ENCODE results near the gene LMNTD1. TPM values are rescaled to one million over a fixed set of nuclear protein-coding genes. Genes with fewer than 3 reads are reported as not detected.

The LMNTD1 gene
- polyA plus RNA-seq, 1 experiment = 0.57 TPM

DNA sequence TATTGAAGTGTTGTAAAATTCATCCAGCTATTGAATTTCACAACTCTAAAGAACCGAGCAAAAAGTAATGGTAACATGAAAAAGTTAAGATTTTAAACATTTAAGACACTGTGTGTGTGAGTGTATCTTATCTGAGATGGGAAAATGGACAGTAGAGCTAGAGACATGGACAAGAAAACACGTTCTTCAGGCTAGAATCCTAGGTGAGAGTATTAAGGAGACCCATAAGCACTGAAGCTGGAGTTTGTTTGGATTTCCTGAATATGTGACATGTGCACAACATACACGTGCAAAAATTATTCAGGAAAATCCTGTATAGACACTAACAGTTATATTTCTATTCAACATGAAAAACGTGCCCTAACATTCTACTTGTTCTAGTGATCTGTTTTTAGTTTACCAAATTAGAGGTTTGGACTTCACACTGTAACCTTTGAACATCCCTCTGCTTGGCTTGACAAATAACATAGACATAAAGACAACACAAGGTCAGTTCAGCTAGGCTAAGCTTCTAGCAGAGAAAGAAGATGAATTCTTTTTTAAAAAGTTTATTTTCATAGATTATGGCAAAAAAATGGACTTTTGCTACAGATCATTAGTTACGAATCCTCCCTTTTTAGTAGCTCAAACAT lies 31.3 kb downstream of the LMNTD1 start:
- Histone ChIP-seq H3K4me3 (ENCODE audit: low read depth, low read length) (no peak overlapping the region), H3K27ac (ENCODE audit: low read depth, low read length) (no peak overlapping the region), H3K9me3 (ENCODE audit: control insufficient read depth, insufficient read depth, low read length) (no peaks in the 10 kb centered on the region; the same call in 1 of the 2 replicates), H3K27me3 (ENCODE audit: control insufficient read depth, insufficient read depth, low read length) (no peaks in the 10 kb centered on the region)
- DNase-seq (ENCODE audit: low read depth, low spot score) = no peak
- ChIA-PET POLR2A (interaction anchor here (0.6 kb wide), 1 partner anchor 188 kb away, joined by 3 read pairs; no protein-coding TSS in a partner anchor), CTCF (interaction anchor here (0.6 to 1.1 kb wide), 2 partner anchors 50 to 86 kb away, joined by 3 read pairs; no protein-coding TSS in a partner anchor)
- no peak for TF ChIP-seq CTCF (IDR thresholded peaks at IDR 0.05; ENCODE audit: low read depth, low read length)

DNA sequence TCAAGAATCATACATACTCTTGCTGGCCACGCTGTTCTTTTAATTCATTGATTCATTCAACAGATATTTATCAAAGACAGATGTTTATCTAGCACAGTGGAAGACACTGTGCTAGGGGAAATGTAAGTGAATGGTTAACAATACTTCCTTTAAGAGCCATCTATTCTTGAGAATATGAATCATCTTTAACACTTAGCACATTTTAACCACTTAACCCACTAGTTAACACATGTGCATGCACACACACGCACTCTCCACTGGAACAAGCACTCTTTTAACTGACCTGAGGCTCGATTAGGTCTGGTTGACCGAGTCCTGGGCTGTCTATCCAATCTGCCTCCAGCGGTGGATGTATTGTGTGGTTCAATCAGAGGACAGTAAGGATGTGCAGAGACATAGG lies 34.6 kb downstream of the LMNTD1 start:
- no peak for DNase-seq (ENCODE audit: low read depth, low spot score)
- ChIA-PET CTCF (no interaction called here), POLR2A (no interaction called here)
- Histone ChIP-seq H3K9me3 (ENCODE audit: control insufficient read depth, insufficient read depth, low read length) (no peaks in the 10 kb centered on the region; the same call in 1 of the 2 replicates), H3K27ac (ENCODE audit: low read depth, low read length) (no peak overlapping the region), H3K27me3 (ENCODE audit: control insufficient read depth, insufficient read depth, low read length) (no peaks in the 10 kb centered on the region), H3K4me3 (ENCODE audit: low read depth, low read length) (no peak overlapping the region)
- no peak for TF ChIP-seq CTCF (IDR thresholded peaks at IDR 0.05; ENCODE audit: low read depth, low read length)

- H3K9me3 ChIP-seq (ENCODE audit: control insufficient read depth, insufficient read depth, low read length) = no peaks in the 10 kb centered on the region
- H3K4me3 ChIP-seq (ENCODE audit: low read depth, low read length) = no peak overlapping the region
- CTCF ChIA-PET = no interaction called here
- H3K27ac ChIP-seq (ENCODE audit: low read depth, low read length) = no peak overlapping the region
- H3K27me3 ChIP-seq (ENCODE audit: control insufficient read depth, insufficient read depth, low read length) = no peaks in the 10 kb centered on the region
- TF ChIP-seq CTCF (IDR thresholded peaks at IDR 0.05; ENCODE audit: low read depth, low read length) = no peak
- POLR2A ChIA-PET = no interaction called here
- no peak for DNase-seq (ENCODE audit: low read depth, low spot score)
Measured at GRCh38 chr12:25504744-25505143, 48.3 kb downstream of the LMNTD1 start.

GRCh38 chr12:25503666-25504065 lies 49.4 kb downstream of the LMNTD1 start:
- TF ChIP-seq CTCF (IDR thresholded peaks at IDR 0.05; ENCODE audit: low read depth, low read length) = no peak
- Histone ChIP-seq H3K27me3 (ENCODE audit: control insufficient read depth, insufficient read depth, low read length) (no peaks in the 10 kb centered on the region), H3K27ac (ENCODE audit: low read depth, low read length) (no peak overlapping the region), H3K9me3 (ENCODE audit: control insufficient read depth, insufficient read depth, low read length) (no peaks in the 10 kb centered on the region), H3K4me3 (ENCODE audit: low read depth, low read length) (no peak overlapping the region)
- POLR2A ChIA-PET = no interaction called here
- DNase-seq (ENCODE audit: low read depth, low spot score) = no peak
- CTCF ChIA-PET = no interaction called here

- no peak overlapping the region for H3K4me3 ChIP-seq (ENCODE audit: low read depth, low read length)
- no peaks in the 10 kb centered on the region for H3K9me3 ChIP-seq (ENCODE audit: control insufficient read depth, insufficient read depth, low read length)
- TF ChIP-seq CTCF (IDR thresholded peaks at IDR 0.05; ENCODE audit: low read depth, low read length) = no peak
- no peak for DNase-seq (ENCODE audit: low read depth, low spot score)
- ChIA-PET POLR2A (no interaction called here), CTCF (no interaction called here)
- no peak overlapping the region for H3K27ac ChIP-seq (ENCODE audit: low read depth, low read length)
- no peaks in the 10 kb centered on the region for H3K27me3 ChIP-seq (ENCODE audit: control insufficient read depth, insufficient read depth, low read length)
Measured at GRCh38 chr12:25502596-25502995, 50.5 kb downstream of the LMNTD1 start.
